Retinal pigment epithelial cell (primary cell): Measurements from ENCODE around the gene CPSF3.
"Not testable (repeated sequence)": the region's sequence is repeated elsewhere in the genome, so short reads cannot be mapped to it uniquely, and the experiment has no call there.

Source experiments
- DNase-seq: peaks from one replicate; pipeline ENCODE4 v3.0.0-alpha.2; 2010; ENCODE audit warnings: low read depth
- H3K4me3 ChIP-seq: 2 replicates; pipeline ENCODE4 v1.5.1; 2011; ENCODE audit warnings: mild to moderate bottlenecking, low read length, control low read depth, moderate library complexity
- CTCF ChIP-seq: conservative IDR thresholded peaks from 2 replicates; pipeline ENCODE4 v1.5.1; 2011; ENCODE audit warnings: low read depth, low read length, control low read depth, inconsistent platforms

Gene CPSF3

GRCh38 chr2:9390151-9390850 is 33.2 kb upstream of the CPSF3 start:
- H3K4me3 ChIP-seq: no peak overlapping the region
- TF ChIP-seq CTCF: no peak
- no peak for DNase-seq

GRCh38 chr2:9390991-9391390 is 32.5 kb upstream of the CPSF3 start:
- DNase-seq: no peak
- TF ChIP-seq CTCF: no peak

GRCh38 chr2:9391961-9392720 is 31.3 kb upstream of the CPSF3 start:
- TF ChIP-seq CTCF: no peak
- no peak for DNase-seq
- no peak overlapping the region for H3K4me3 ChIP-seq

More at GRCh38 chr2:9390991-9391390, 32.5 kb upstream of the CPSF3 start:
- H3K4me3 ChIP-seq: no peak overlapping the region

GRCh38 chr2:9392898-9393765 is 30.3 kb upstream of the CPSF3 start:
- no peak overlapping the region for H3K4me3 ChIP-seq
- DNase-seq: no peak
- no peak for TF ChIP-seq CTCF

- DNase-seq: no peak
- no peak overlapping the region for H3K4me3 ChIP-seq
- no peak for TF ChIP-seq CTCF
Observed at GRCh38 chr2:9394816-9395215, 28.6 kb upstream of the CPSF3 start.

GRCh38 chr2:9397201-9397600 is 26.3 kb upstream of the CPSF3 start:
- no peak for TF ChIP-seq CTCF
- DNase-seq: no peak
- no peak overlapping the region for H3K4me3 ChIP-seq

GRCh38 chr2:9398251-9398650 is 25.2 kb upstream of the CPSF3 start:
- H3K4me3 ChIP-seq: not testable (repeated sequence)

More at GRCh38 chr2:9398251-9398650, 25.2 kb upstream of the CPSF3 start:
- not testable (repeated sequence) for DNase-seq
